K562 (cell line): Measurements from ENCODE around the gene SMC1A. TPM values are rescaled to one million over a fixed set of nuclear protein-coding genes. Genes with fewer than 3 reads are reported as not detected.

Source experiments
- ATAC-seq: fragments of 200-7000 bp; cut with Tn5 transposase; 3 replicates; pipeline ENCODE4 v1.9.1; 2020; ENCODE audit warnings: moderate library complexity
- BruUV-seq: library from RNA; stranded (reverse); fragments of 400-500 nt; replicated peaks from 2 replicates; lab custom pipeline; 2021; lab: Mats Ljungman, UMichigan
- CTCF ChIA-PET: fragments of 300-600 bp; formaldehyde crosslinking; extraction: SDS; loops from one replicate; lab custom pipeline; 2021; ENCODE audit warnings: low intra/inter-chr PET ratio; lab: Yijun Ruan, JAX
- POLR2A ChIA-PET: fragments of 300-600, 350-650 bp; sonication (Branson Sonifier 250); formaldehyde crosslinking; extraction: SDS; loops from one replicate; lab custom pipeline; 2021; ENCODE audit warnings: antibody characterized with exemption, inconsistent platforms; lab: Yijun Ruan, JAX
- DNase-seq, 4 experiments: peaks; one replicate each; pipeline versions ENCODE4 v3.0.0 to v3.0.0-alpha.2; 2011 to 2018; ENCODE audit warnings: low spot score in 3 of 4, mixed read lengths in 3 of 4; ENCODE audit errors: extremely low read depth in 1 of 4
- FAIRE-seq: peaks from 2 replicates; lab custom pipeline; 2011; peaks lifted over from hg19 to GRCh38; lab: Jason Lieb, UNC
- H2AFZ ChIP-seq: 2 replicates; pipeline ENCODE4 v1.6.0; 2011; ENCODE audit warnings: low read depth, low read length, control low read depth, inconsistent platforms
- H3K27ac ChIP-seq: fragments of 200-600 bp; 3 replicates; pipeline ENCODE4 v1.8.0; 2011; ENCODE audit warnings: low read depth, mild to moderate bottlenecking, control low read depth, inconsistent platforms, low read length, moderate library complexity, mixed read lengths; ENCODE audit errors: extremely low read depth
- H3K27me3 ChIP-seq, 2 experiments: fragments of 300-600 bp in 1 of 2; 2 replicates in 1 of 2; 3 replicates in 1 of 2; pipeline versions ENCODE4 v1.6.0 to v1.8.0; 2011; ENCODE audit warnings: inconsistent platforms in 2 of 2, low read length in 2 of 2, mild to moderate bottlenecking in 1 of 2, mixed read lengths in 1 of 2, moderate library complexity in 1 of 2; ENCODE audit not compliant: control insufficient read depth in 2 of 2, insufficient read depth in 2 of 2
- H3K36me3 ChIP-seq: fragments of 300-600 bp; 3 replicates; pipeline ENCODE4 v1.8.0; 2011; ENCODE audit warnings: mild to moderate bottlenecking, low read length, inconsistent platforms; ENCODE audit not compliant: control insufficient read depth, insufficient read depth
- H3K4me1 ChIP-seq, 2 experiments: fragments of 200-600 bp in 1 of 2; replicated peaks in 1 of 2; 2 replicates in 1 of 2; 3 replicates in 1 of 2; pipeline versions ENCODE4 v1.5.1 to v1.8.0; 2011; ENCODE audit warnings: inconsistent platforms in 2 of 2, low read length in 2 of 2, mild to moderate bottlenecking in 1 of 2, mixed read lengths in 1 of 2, moderate library complexity in 1 of 2; ENCODE audit not compliant: control insufficient read depth in 2 of 2, insufficient read depth in 2 of 2
- H3K4me2 ChIP-seq: 2 replicates; pipeline ENCODE4 v1.6.1; 2011; ENCODE audit warnings: low read length, control low read depth, inconsistent platforms, mixed read lengths; ENCODE audit not compliant: insufficient read depth
- H3K4me3 ChIP-seq: fragments of 200-600 bp; sonication (generic), shearing (Covaris generic); 2 replicates; pipeline ENCODE4 v1.5.1; 2016; ENCODE audit warnings: control low read depth, inconsistent platforms
- H3K79me2 ChIP-seq: fragments of 200-600 bp; 3 replicates; pipeline ENCODE4 v1.8.0; 2011; ENCODE audit warnings: low read length, inconsistent platforms; ENCODE audit not compliant: control insufficient read depth, insufficient read depth
- H3K9ac ChIP-seq, 2 experiments: 2 replicates each; pipeline versions ENCODE4 v1.6.0 to v1.6.1; 2011; ENCODE audit warnings: low read depth in 2 of 2, low read length in 2 of 2, control low read depth in 1 of 2, inconsistent platforms in 1 of 2, mild to moderate bottlenecking in 1 of 2, mixed read lengths in 1 of 2; ENCODE audit not compliant: insufficient read depth in 1 of 2
- H3K9me1 ChIP-seq: one replicate; pipeline ENCODE4 v1.6.0; 2011; ENCODE audit warnings: inconsistent platforms, mild to moderate bottlenecking, low read length, moderate library complexity; ENCODE audit not compliant: control insufficient read depth, insufficient read depth
- H3K9me3 ChIP-seq: replicated peaks from 2 replicates; pipeline ENCODE4 v1.5.1; 2011; ENCODE audit warnings: low read depth, low read length, inconsistent platforms; ENCODE audit not compliant: control insufficient read depth, insufficient read depth
- H4K20me1 ChIP-seq: replicated peaks from 2 replicates; pipeline ENCODE4 v1.6.1; 2011; ENCODE audit warnings: low read length, inconsistent platforms, mixed read lengths; ENCODE audit not compliant: control insufficient read depth, insufficient read depth
- BRCA1 ChIP-seq, 2 experiments: fragments of 450-650 bp in 1 of 2; sonication (generic) in 1 of 2; formaldehyde crosslinking in 1 of 2; IDR thresholded peaks; 2 replicates each; pipeline versions ENCODE4 v1.5.0 to v1.6.1; 2017 to 2020; ENCODE audit warnings: mild to moderate bottlenecking in 1 of 2, missing genetic modification reagents in 1 of 2
- EP400 ChIP-seq: fragments of 450-650 bp; IDR thresholded peaks from 2 replicates; pipeline ENCODE4 v1.6.1; 2017; ENCODE audit warnings: antibody characterized with exemption, mild to moderate bottlenecking, moderate library complexity
- HMBOX1 ChIP-seq: sonication (generic); IDR thresholded peaks from 2 replicates; pipeline ENCODE4 v1.6.1; 2016
- HMG20B ChIP-seq: fragments of 250-450 bp; sonication (Bioruptor Pico); IDR thresholded peaks from 2 replicates; pipeline ENCODE4 v1.5.0; 2021; ENCODE audit warnings: mild to moderate bottlenecking
- MIER1 ChIP-seq: fragments of 450-650 bp; IDR thresholded peaks from 2 replicates; pipeline ENCODE4 v1.6.1; 2016; ENCODE audit warnings: antibody characterized with exemption, mild to moderate bottlenecking, low read depth
- MYNN ChIP-seq, 2 experiments: sonication (generic); formaldehyde crosslinking in 1 of 2; IDR thresholded peaks; 2 replicates each; pipeline versions ENCODE4 v1.5.0 to v1.6.1; 2016 to 2020; ENCODE audit warnings: antibody characterized with exemption in 1 of 2, missing genetic modification reagents in 1 of 2
- RBM17 ChIP-seq: fragments of 200-400 bp; formaldehyde crosslinking; IDR thresholded peaks from 2 replicates; pipeline ENCODE4 v1.6.1; 2017; ENCODE audit warnings: low read depth, mild to moderate bottlenecking, low read length, borderline replicate concordance
- SIX5 ChIP-seq, 2 experiments: IDR thresholded peaks; 2 replicates each; pipeline ENCODE4 v1.6.1; 2011; ENCODE audit warnings: low read length in 2 of 2, borderline replicate concordance in 1 of 2, low read depth in 1 of 2, mild to moderate bottlenecking in 1 of 2, moderate library complexity in 1 of 2; ENCODE audit not compliant: insufficient read depth in 1 of 2
- ZNF444 ChIP-seq: fragments of 250-450 bp; sonication (Bioruptor Pico); IDR thresholded peaks from 2 replicates; pipeline ENCODE4 v1.4.0; 2020; ENCODE audit warnings: mild to moderate bottlenecking, moderate library complexity
- WGBS: fragments of 100-300 bp; shearing (Covaris generic); methylation state at CpG from one replicate; pipeline ENCODE4 v1.1.6; 2016; ENCODE audit warnings: low coverage, mixed read lengths; ENCODE audit not compliant: insufficient coverage; ENCODE audit errors: missing lambda C conversion rate; 5-methylcytosine and 5-hydroxymethylcytosine counted together
- in situ Hi-C: fragments of 300-500 bp; cut with MboI; formaldehyde crosslinking; loops from 4 replicates; pipeline ENCODE4 v1.15.0; 2018; ENCODE audit warnings: inconsistent platforms, mixed read lengths
- intact Hi-C: fragments of 100-400 bp; cut with micrococcal nuclease; formaldehyde crosslinking; loops from 2 replicates; pipeline ENCODE4 v1.14.2; 2022
- polyA plus RNA-seq, 8 experiments: library from polyadenylated mRNA; depleted of rRNA in 4 of 8; stranded (reverse) in 5 of 8; unstranded in 3 of 8; fragments of >200 nt; fragmentation: Nextera tagmentation in 2 of 8; fragmentation: Illumina TruSeq in 1 of 8; extraction: Ambion mirVana in 2 of 8; extraction: Trizol in 1 of 8; gene quantifications; 2 replicates each; pipeline versions ENCODE4 v1.2.1 to v1.2.3, GENCODE V29; 2011 to 2014; ENCODE audit warnings: inconsistent platforms in 1 of 8, missing spikeins in 1 of 8
- total RNA-seq, 7 experiments: library from RNA; depleted of rRNA in 6 of 7; stranded (reverse); fragments of >200 nt in 6 of 7; fragmentation: Illumina TruSeq in 2 of 7; extraction: Trizol in 2 of 7; gene quantifications; 2 replicates each; pipeline versions ENCODE4 v1.2.1 to v1.2.3, GENCODE V29; 2011 to 2021; ENCODE audit warnings: low replicate concordance in 1 of 7

SMC1A gene
- total and polyA plus RNA-seq, 9 of the 15 experiments (the other 6 are each of a cell fraction or from before 2014, with no cell fraction given), result 28.5 to 126 (median 71.2) TPM

GRCh38 chrX:53362449-53362848 is 60.0 kb downstream of the SMC1A start:
- no peak overlapping the region for H3K4me3 ChIP-seq
- H3K27ac ChIP-seq, result no peak overlapping the region
- no peak for FAIRE-seq
- no peak for ATAC-seq
- H3K79me2 ChIP-seq, result no peaks in the 10 kb centered on the region
- H3K27me3 ChIP-seq, result no peaks in the 10 kb centered on the region
- CTCF ChIA-PET, result no interaction called here
- DNase-seq, result no peak
- no peaks in the 10 kb centered on the region for H3K9me3 ChIP-seq
- H4K20me1 ChIP-seq, result no peaks in the 10 kb centered on the region
- no peak overlapping the region for H3K4me2 ChIP-seq
- H3K36me3 ChIP-seq, result no peaks in the 10 kb centered on the region
- no peaks in the 10 kb centered on the region; a peak in 2 of 5 replicates for H3K4me1 ChIP-seq
- intact Hi-C loops (no loop called here), in situ Hi-C loops (no loop called here)
- H3K9ac ChIP-seq, result no peak overlapping the region
- H3K9me1 ChIP-seq, result no peaks in the 10 kb centered on the region
- BruUV-seq, result no TSS peak
- TF ChIP-seq MIER1 (no peak), ZNF444 (no peak), EP400 (no peak), SIX5 (IDR thresholded peaks at IDR 0.05; ENCODE audit: borderline replicate concordance in 1 of 2, insufficient read depth in 1 of 2, low read depth in 1 of 2, low read length in 2 of 2) (no peak), HMG20B (CRISPR knock-in tag) (no peak), BRCA1 (IDR thresholded peaks at IDR 0.05) (no peak), BRCA1 (CRISPR knock-in tag; IDR thresholded peaks at IDR 0.05) (no peak), MYNN (IDR thresholded peaks at IDR 0.05) (no peak), MYNN (CRISPR knock-in tag; IDR thresholded peaks at IDR 0.05) (no peak), HMBOX1 (no peak), RBM17 (no peak)
- TF ChIP-seq, all 486 proteins: peak for 0
- WGBS, result 60% methylated on average over 2 of the region's 2 CpGs
- POLR2A ChIA-PET, result interaction anchor here (0.6 kb wide), 1 partner anchor 43 kb away, joined by 4 read pairs; no protein-coding TSS in a partner anchor
- H2AFZ ChIP-seq, result no peak overlapping the region
